Cerebellar cortex (tissue), 1 donor: Measurements from ENCODE around the gene LGR4.

Experiments used
- DNase-seq: peaks from one replicate; pipeline ENCODE4 v3.0.0-alpha.2; 2015; ENCODE audit warnings: low spot score

Gene LGR4

DNA sequence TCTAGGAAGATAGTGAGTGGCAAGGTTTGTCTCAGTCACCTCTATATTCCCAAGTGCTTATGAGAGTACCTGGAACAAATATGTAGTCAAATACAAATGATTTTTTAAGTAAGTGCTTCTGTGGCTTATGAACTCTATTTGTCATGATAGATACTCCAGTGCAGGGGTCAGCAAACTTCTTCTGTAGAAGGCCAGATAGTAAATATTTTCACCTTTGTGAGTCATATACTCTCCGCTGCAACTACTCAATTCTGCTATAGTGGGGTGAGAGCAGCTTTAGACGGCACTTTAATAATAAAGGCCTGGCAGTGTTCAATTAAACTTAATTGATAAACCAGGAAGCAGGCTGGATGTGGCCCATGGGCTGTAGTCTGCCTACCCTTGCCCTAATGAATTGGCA is 97.2 kb downstream of the LGR4 start:
- DNase-seq, result no peak

DNA sequence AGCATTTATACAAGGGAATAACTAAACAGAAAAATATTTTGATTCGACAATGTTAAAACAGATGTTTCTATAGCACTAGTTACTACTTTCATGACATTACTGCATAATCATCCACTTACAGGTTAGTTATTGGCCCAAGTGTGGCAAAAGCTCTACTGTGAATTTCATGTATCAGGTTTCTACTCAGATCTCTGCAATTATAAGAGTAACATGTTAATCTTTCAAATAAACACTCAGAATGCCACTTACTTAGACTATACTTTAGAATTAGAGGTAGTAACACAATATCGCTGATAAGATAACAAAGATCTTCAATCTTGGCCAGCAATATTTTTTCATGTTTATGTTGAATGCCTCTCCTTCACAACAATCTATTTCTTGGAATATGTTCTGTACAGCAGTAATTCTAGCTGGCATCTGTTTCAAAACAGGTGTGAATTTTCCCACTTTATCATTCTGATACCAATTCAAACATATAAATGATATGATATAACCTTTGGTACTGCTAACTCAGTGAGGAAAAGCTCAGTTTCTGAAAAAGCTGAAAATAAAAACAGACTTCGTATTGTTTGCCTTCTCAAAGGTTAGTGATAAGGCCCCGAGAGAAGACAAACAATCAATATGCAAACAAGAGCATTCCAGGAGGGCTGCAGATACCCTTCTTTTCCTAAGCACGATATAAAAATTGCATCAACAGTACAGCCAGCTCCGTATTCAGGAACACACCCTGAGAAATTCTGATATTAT is 98.6 kb downstream of the LGR4 start:
- no peak for DNase-seq

DNA sequence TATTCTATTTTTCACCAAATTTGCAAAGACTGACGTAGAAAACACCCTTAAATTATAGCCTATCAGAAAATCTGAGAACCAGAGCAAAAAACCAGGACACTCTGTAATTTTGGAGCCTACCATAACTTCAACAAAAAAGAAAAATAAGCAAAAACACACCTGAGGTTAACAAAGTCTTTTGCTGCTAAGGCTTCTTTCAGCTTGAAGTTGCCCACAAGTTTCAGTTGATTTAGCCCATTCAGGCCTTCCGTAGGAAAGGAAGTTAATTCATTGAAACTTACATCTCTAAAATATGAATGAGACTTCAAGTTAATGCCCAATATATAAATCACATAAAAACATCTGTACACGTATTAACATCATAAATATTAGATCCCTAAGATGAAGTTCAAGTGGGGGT is 99.2 kb downstream of the LGR4 start:
- DNase-seq, result no peak

- DNase-seq, result no peak
These were observed 100.4 kb downstream of the LGR4 start for GRCh38 chr11:27372164-27372563.

DNA sequence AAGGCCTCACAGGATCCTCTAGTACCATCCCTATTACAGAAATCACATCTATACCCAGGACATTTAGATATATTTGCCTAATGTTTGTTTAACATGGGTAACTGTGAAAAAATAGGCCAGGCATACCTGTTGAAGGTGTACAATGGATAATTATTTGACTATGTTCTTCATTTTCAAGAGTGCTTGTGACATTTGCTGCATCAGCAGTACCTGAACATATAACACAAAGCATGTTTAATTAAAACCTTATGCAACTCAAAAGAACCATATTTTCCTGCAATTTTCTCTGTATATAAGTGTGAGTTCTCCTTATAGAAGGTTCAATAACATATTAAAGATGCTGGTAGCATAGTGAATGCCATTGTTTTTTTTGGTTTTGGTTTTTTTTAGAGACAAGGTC is 101.1 kb downstream of the LGR4 start:
- no peak for DNase-seq

- DNase-seq, result no peak
These were observed 102.2 kb downstream of the LGR4 start for GRCh38 chr11:27370374-27370773.

DNA sequence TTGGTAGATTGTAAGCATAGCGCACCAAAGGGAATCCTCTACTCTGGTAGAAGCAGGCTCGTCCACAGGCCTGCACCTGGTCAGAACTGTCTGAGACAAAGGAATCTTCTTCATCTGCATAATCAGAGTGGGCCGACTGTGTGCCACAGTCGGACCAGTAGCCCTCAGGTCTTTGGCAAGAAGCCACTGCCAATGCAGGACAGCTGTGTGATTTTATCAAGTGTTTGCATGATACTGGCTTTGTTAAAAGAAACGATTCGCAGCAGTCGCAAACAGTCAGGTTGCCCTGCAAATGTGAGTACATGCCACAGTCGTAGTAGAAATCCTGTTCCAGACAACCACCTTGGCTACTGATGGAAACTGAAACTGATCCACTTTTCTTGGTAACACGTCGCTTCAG is 104.7 kb downstream of the LGR4 start:
- DNase-seq, result no peak

GRCh38 chr11:27363576-27364117 is 108.9 kb downstream of the LGR4 start:
- no peak for DNase-seq

DNA sequence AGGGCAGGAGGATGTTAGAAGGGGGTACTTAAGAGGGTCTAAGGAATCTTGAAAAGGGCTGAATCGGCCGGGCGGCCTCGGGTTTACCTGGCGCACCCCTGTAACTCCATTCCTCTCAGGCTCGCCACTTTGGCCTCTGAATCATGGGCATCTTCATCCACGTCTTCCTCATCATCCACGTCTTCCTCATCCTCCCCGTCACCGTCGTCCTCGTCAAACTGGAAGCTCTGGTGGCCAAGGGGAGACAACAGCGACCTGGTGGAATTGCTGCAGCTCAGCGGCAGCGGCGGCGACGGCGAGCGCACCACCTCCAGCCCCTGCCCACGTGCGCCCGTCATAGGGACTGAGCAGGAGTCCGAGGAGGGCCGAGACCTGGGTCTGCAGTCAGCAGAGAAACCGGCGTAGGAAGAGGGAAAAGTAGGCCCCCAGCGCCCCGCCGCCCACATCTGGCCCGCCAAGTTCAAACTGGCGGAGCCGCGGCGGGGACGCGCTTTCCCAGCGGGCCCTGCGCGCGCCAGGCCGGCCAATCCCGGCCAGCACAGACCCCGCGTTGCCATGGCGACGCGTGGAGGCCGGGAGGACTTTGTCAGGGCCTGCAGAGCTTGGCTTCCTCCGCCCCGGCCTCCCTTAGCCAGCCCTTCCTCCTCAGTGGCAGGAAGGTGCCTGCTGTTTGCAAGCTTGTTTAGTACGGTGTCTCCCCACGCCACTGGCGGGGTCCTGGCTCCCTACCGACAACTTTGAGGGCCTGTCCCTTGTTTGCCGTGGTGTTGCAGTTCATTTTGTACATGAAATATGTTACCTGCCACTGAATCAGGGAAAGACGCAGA is 109.6 kb downstream of the LGR4 start, which contains the start of gene CCDC34:
TSS of gene CCDC34 (minus strand) at position 467 of the 827 bp plus-strand sequence. CDS start at position 446, 21 bp downstream.
- peak; percentile 89 for DNase-seq

DNA sequence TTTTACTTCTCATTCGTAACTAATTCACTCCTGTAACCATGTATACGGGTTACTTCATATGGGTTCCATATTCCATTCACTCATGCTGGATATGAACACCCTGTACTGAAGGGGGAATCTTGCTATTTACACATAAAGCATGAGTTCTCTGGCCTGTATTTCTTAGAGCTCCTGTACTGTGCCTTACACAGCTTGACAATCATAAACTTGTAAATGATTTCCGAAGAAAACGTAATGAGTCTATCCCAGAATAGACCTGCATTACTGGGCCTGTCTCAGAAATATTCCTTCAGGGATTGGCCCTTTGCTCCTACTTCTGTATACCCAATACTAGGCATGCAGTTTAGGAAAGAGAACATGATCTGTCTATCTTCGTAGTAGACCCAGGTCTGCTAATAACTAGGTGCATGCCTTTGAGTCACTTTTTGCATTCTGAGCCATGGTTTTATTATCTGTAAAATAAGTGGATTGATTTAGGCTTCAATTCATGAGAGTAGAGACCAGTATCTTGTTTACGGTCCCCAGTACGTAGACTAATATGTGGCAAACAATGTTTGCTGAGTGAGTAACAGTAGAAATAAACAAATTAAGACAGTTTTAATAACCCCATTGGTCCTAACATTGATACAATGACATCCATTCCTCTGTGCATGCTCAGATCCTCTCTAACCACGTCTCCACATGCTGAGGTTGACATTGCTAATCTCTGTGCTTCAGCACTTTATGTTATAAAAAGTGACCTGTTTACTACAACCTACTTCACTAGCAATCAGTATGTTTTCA is 110.8 kb downstream of the LGR4 start:
- DNase-seq, result no peak

DNA sequence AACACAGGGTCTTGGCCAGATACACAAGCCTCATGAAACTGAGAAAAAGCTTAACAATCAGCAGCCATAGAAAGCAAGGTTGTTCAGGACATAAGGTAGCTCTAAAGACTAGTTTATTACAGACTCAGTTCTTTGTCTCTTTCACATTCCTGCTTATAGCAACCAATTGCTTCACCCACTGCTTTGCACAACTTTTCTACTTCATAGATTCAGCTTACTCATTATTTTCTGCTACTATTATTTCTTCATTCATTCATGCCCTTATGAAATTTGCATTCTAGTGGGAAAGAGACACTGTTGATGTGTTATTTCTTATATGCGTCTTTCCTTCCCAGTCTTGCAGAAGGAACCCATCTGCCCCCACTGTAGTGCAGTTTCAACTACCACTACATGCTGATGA is 114.3 kb downstream of the LGR4 start:
- DNase-seq, result no peak

DNA sequence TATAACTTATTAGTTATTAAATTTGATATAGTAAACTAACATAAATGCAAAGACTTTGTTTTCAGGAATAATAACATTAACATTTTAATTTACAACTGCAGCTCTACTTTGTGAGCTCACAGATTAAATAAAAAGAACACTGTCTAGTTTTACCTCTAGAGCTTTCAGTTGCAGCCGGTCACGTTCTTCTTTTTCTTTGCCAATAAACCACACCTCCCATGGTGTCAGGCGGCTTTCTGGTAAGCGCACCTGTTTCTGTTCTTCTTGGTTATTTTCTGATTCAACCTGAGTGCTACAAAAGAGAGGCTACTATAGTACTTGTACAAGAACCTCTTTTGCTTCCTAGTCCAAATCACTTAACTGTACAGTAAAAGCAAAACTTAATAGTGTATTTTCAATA is 115.3 kb downstream of the LGR4 start:
- peak; percentile 46 for DNase-seq

- no peak for DNase-seq
These were observed 115.9 kb downstream of the LGR4 start for GRCh38 chr11:27356624-27357222.

DNA sequence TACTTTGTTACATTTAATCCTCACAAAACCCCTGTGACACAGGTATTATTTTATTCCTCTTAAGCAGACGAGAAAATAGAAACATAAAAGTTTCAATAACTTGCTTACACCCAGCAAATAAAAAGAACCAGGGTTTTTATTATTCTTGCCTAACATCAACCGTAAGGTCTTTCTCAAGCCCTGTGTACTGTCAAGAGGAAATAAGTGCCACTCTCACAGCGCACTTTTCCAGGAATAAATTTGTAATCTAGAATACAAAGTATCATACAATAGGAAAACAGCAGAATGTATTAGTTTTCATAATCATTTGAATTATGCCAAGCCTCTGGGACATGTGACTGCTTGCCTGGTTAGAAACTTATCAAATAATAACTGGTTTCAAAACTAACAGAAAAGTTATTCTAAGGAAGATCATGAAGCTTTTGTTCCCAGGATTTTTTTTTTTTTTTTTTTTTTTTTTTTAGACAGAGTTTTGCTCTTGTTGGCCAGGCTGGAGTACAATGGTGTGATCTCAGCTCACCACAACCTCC is 117.0 kb downstream of the LGR4 start:
- no peak for DNase-seq

DNA sequence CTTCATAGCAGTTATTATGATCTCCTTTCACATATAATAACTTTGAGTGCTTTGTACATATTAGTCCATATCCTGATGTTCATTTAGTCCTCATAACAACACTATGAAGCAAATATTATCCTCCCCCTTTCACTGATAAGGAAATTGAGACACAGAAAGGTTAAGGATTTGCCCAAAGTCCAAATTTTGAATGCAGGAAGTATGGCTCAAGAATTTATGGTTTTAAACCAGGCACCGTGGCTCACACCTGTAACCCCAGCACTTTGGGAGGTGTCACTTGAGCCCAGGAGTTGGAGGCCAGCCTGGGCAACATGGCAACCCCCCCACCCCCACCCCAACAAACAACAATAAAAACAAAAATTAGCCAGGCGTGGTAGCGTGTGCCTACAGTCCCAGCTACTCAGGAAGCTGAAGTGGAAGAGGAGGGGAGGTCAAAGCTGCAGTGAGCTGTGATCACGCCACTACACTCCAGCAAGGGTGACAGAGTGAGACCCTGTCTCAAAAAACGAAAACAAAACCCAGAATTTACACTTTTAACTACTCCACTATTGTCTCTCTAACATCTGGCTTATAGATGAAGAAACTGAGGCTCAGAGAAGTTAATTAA is 118.1 kb downstream of the LGR4 start:
- no peak for DNase-seq

- DNase-seq, result no peak
These were observed 118.8 kb downstream of the LGR4 start for GRCh38 chr11:27353593-27354358.

- no peak for DNase-seq
These were observed 119.8 kb downstream of the LGR4 start for GRCh38 chr11:27352781-27353180.

GRCh38 chr11:27350511-27350910 is 122.1 kb downstream of the LGR4 start:
- DNase-seq, result no peak

DNA sequence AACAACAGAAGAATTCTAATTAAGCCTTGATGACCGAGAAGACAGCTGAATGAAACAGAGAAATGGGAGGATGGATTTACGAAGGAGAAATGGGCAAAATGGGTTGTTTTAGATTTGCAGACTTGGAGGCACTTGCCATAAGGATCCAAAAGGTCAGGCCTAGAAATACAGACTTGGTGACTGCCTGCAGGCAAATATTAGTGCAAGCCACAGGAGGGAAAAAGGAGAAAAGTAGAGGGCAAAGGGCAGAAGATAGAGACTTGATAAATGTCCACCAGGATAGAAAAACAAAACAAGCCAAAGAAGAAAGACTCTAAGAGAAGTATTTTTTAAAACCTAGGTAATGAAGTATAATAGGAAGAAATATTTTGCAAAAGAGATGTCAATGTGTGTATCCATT is 122.7 kb downstream of the LGR4 start:
- no peak for DNase-seq

DNA sequence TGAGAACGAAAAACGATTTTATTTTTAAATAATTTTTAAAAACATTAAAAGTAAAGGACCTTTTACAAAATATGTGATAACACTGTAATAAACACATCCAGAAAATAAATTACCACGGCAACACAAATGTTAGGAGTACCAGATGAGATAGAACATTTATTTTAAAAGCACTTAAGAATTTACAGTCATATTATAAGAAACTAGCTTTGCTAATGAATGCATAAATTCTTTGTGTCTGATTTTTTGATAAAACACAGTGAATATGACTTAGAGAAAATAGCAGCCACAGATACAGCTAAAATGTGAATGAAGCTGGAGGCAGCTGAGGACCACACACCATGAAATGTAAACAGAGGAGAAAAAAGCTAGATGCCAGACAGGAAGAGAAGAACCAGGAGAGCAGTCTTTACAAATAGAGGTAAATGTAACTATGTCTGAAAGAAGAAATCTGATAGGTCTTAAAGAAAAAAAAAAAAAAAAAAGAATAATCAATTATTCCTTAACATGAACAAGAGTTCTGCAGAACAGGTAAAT is 124.2 kb downstream of the LGR4 start:
- no peak for DNase-seq
